NCI-H2107 treated with DMSO at 0.1 percent for 48 hours (cell line): ENCODE data around the gene MAPKAP1.
"Not testable (repeated sequence)": the region's sequence is repeated elsewhere in the genome, so short reads cannot be mapped to it uniquely, and the experiment has no call there.

Source experiments
- DNase-seq: peaks from one replicate; lab custom pipeline; 2025; ENCODE audit not compliant: unreplicated experiment; lab: John Stamatoyannopoulos, UW

Gene MAPKAP1

GRCh38 chr9:125421166-125421565 is 285.8 kb downstream of the MAPKAP1 start:
- DNase-seq: no peak

- DNase-seq: no peak
Observed at GRCh38 chr9:125418404-125418803, 288.6 kb downstream of the MAPKAP1 start.

GRCh38 chr9:125416517-125416916 is 290.5 kb downstream of the MAPKAP1 start:
- DNase-seq: no peak

GRCh38 chr9:125415583-125416460 is 291.2 kb downstream of the MAPKAP1 start:
- DNase-seq: no peak

GRCh38 chr9:125413579-125413978 is 293.4 kb downstream of the MAPKAP1 start:
- no peak for DNase-seq

GRCh38 chr9:125412166-125412565 is 294.8 kb downstream of the MAPKAP1 start:
- DNase-seq: no peak

- DNase-seq: no peak
Observed at GRCh38 chr9:125411171-125411756, 295.7 kb downstream of the MAPKAP1 start.

GRCh38 chr9:125410522-125410894 is 296.5 kb downstream of the MAPKAP1 start:
- no peak for DNase-seq

- no peak for DNase-seq
Observed at GRCh38 chr9:125409637-125410521, 297.1 kb downstream of the MAPKAP1 start.

GRCh38 chr9:125409217-125409636 is 297.8 kb downstream of the MAPKAP1 start:
- no peak for DNase-seq

GRCh38 chr9:125407974-125408900 is 298.8 kb downstream of the MAPKAP1 start:
- peak; percentile 64 for DNase-seq

- no peak for DNase-seq
Observed at GRCh38 chr9:125407432-125407973, 299.5 kb downstream of the MAPKAP1 start.

GRCh38 chr9:125406810-125407087 is 300.3 kb downstream of the MAPKAP1 start:
- no peak for DNase-seq

- DNase-seq: no peak
Observed at GRCh38 chr9:125405938-125406809, 300.8 kb downstream of the MAPKAP1 start.

- DNase-seq: no peak
Observed at GRCh38 chr9:125404733-125405132, 302.3 kb downstream of the MAPKAP1 start.

GRCh38 chr9:125400725-125401716 is 306.0 kb downstream of the MAPKAP1 start:
- DNase-seq: no peak

- DNase-seq: not testable (repeated sequence)
Observed at GRCh38 chr9:125400232-125400631, 306.8 kb downstream of the MAPKAP1 start.

- DNase-seq: no peak
Observed at GRCh38 chr9:125399666-125400065, 307.3 kb downstream of the MAPKAP1 start.
